ENCODE data around the gene NUDT4.
"Not testable (repeated sequence)": the region's sequence is repeated elsewhere in the genome, so short reads cannot be mapped to it uniquely, and the experiment has no call there.

The NUDT4 gene

GRCh38 chr12:93378998-93379325 is 1.2 kb downstream of the NUDT4 start:
- Histone ChIP-seq H3K36me3 (ENCODE audit: control insufficient read depth in 5 of 5, insufficient read depth in 5 of 5, low read length in 5 of 5) (no peaks in the 10 kb centered on the region), H3K9ac (ENCODE audit: low read length in 5 of 5) (peak overlapping the region; percentile 78 to 96 (median 89)), H3K27me3 (ENCODE audit: control insufficient read depth in 5 of 5, insufficient read depth in 4 of 5, low read length in 5 of 5) (no peaks in the 10 kb centered on the region), H3K27ac (ENCODE audit: low read depth, low read length) (peak overlapping the region; percentile 95), H3K9me3 (ENCODE audit: control insufficient read depth in 5 of 5, low read length in 5 of 5) (no peaks in the 10 kb centered on the region), H3K4me3 (ENCODE audit: low read depth in 1 of 5, low read length in 5 of 5) (peak overlapping the region; percentile 89 to 100 (median 93)), H3K4me1 (ENCODE audit: control insufficient read depth in 5 of 5, insufficient read depth in 5 of 5, low read length in 5 of 5) (peaks cover 5 to 78% (median 69%) of the 10 kb centered on the region in 5 donors)

GRCh38 chr12:93379326-93379980 is 1.7 kb downstream of the NUDT4 start:
- Histone ChIP-seq H3K27ac (ENCODE audit: low read depth, low read length) (peak overlapping the region; percentile 95), H3K4me1 (ENCODE audit: control insufficient read depth in 5 of 5, insufficient read depth in 5 of 5, low read length in 5 of 5) (peaks cover 5 to 73% (median 64%) of the 10 kb centered on the region in 5 donors), H3K9me3 (ENCODE audit: control insufficient read depth in 5 of 5, low read length in 5 of 5) (no peaks in the 10 kb centered on the region), H3K36me3 (ENCODE audit: control insufficient read depth in 5 of 5, insufficient read depth in 5 of 5, low read length in 5 of 5) (no peaks in the 10 kb centered on the region), H3K9ac (ENCODE audit: low read length in 5 of 5) (peak overlapping the region; percentile 78 to 96 (median 89)), H3K27me3 (ENCODE audit: control insufficient read depth in 5 of 5, insufficient read depth in 4 of 5, low read length in 5 of 5) (no peaks in the 10 kb centered on the region), H3K4me3 (ENCODE audit: low read depth in 1 of 5, low read length in 5 of 5) (peak overlapping the region; percentile 89 to 100 (median 93))

GRCh38 chr12:93379981-93380361 is 2.2 kb downstream of the NUDT4 start:
- peak overlapping the region; percentile 89 to 100 (median 93) for H3K4me3 ChIP-seq (ENCODE audit: low read depth in 1 of 5, low read length in 5 of 5)
- H3K9ac ChIP-seq (ENCODE audit: low read length in 5 of 5) = peak overlapping the region; percentile 78 to 96 (median 89)
- no peaks in the 10 kb centered on the region for H3K27me3 ChIP-seq (ENCODE audit: control insufficient read depth in 5 of 5, insufficient read depth in 4 of 5, low read length in 5 of 5)
- H3K27ac ChIP-seq (ENCODE audit: low read depth, low read length) = peak overlapping the region; percentile 95
- H3K36me3 ChIP-seq (ENCODE audit: control insufficient read depth in 5 of 5, insufficient read depth in 5 of 5, low read length in 5 of 5) = no peaks in the 10 kb centered on the region
- H3K9me3 ChIP-seq (ENCODE audit: control insufficient read depth in 5 of 5, low read length in 5 of 5) = no peaks in the 10 kb centered on the region
- peaks cover 5 to 69% (median 58%) of the 10 kb centered on the region in 5 donors for H3K4me1 ChIP-seq (ENCODE audit: control insufficient read depth in 5 of 5, insufficient read depth in 5 of 5, low read length in 5 of 5)

- peaks cover 5 to 68% (median 56%) of the 10 kb centered on the region in 5 donors for H3K4me1 ChIP-seq (ENCODE audit: control insufficient read depth in 5 of 5, insufficient read depth in 5 of 5, low read length in 5 of 5)
- H3K9ac ChIP-seq (ENCODE audit: low read length in 5 of 5) = peak overlapping the region in 4 of 5 donors; percentile 38 to 94 (median 84)
- no peaks in the 10 kb centered on the region for H3K27me3 ChIP-seq (ENCODE audit: control insufficient read depth in 5 of 5, insufficient read depth in 4 of 5, low read length in 5 of 5)
- H3K4me3 ChIP-seq (ENCODE audit: low read depth in 1 of 5, low read length in 5 of 5) = peak overlapping the region; percentile 89 to 100 (median 93)
- H3K27ac ChIP-seq (ENCODE audit: low read depth, low read length) = peak overlapping the region; percentile 95
- no peaks in the 10 kb centered on the region for H3K9me3 ChIP-seq (ENCODE audit: control insufficient read depth in 5 of 5, low read length in 5 of 5)
- H3K36me3 ChIP-seq (ENCODE audit: control insufficient read depth in 5 of 5, insufficient read depth in 5 of 5, low read length in 5 of 5) = peaks cover 0 to 5% (median 0%) of the 10 kb centered on the region in 5 donors
These were observed 2.9 kb downstream of the NUDT4 start for GRCh38 chr12:93380480-93381121.

GRCh38 chr12:93381161-93381975 is 3.6 kb downstream of the NUDT4 start:
- peaks cover 0 to 5% (median 0%) of the 10 kb centered on the region in 5 donors for H3K36me3 ChIP-seq (ENCODE audit: control insufficient read depth in 5 of 5, insufficient read depth in 5 of 5, low read length in 5 of 5)
- H3K4me3 ChIP-seq (ENCODE audit: low read depth in 1 of 5, low read length in 5 of 5) = peak overlapping the region; percentile 89 to 100 (median 93)
- H3K9me3 ChIP-seq (ENCODE audit: control insufficient read depth in 5 of 5, low read length in 5 of 5) = no peaks in the 10 kb centered on the region
- no peaks in the 10 kb centered on the region for H3K27me3 ChIP-seq (ENCODE audit: control insufficient read depth in 5 of 5, insufficient read depth in 4 of 5, low read length in 5 of 5)
- peaks cover 5 to 60% (median 48%) of the 10 kb centered on the region in 5 donors for H3K4me1 ChIP-seq (ENCODE audit: control insufficient read depth in 5 of 5, insufficient read depth in 5 of 5, low read length in 5 of 5)
- H3K9ac ChIP-seq (ENCODE audit: low read length in 5 of 5) = peak overlapping the region in 4 of 5 donors; percentile 38 to 94 (median 84)
- peak overlapping the region; percentile 95 for H3K27ac ChIP-seq (ENCODE audit: low read depth, low read length)

- H3K27me3 ChIP-seq (ENCODE audit: control insufficient read depth in 5 of 5, insufficient read depth in 4 of 5, low read length in 5 of 5); H3K36me3 ChIP-seq (ENCODE audit: control insufficient read depth in 5 of 5, insufficient read depth in 5 of 5, low read length in 5 of 5); H3K9me3 ChIP-seq (ENCODE audit: control insufficient read depth in 5 of 5, low read length in 5 of 5); H3K9ac ChIP-seq (ENCODE audit: low read length in 5 of 5): not testable (repeated sequence)
- Histone ChIP-seq H3K4me1 (ENCODE audit: control insufficient read depth in 5 of 5, insufficient read depth in 5 of 5, low read length in 5 of 5) (peaks cover 5 to 55% (median 42%) of the 10 kb centered on the region in 5 donors), H3K4me3 (ENCODE audit: low read depth in 1 of 5, low read length in 5 of 5) (peak overlapping the region in 4 of 5 donors; percentile 6 to 100 (median 94)), H3K27ac (ENCODE audit: low read depth, low read length) (peak overlapping the region; percentile 95)
These were observed 4.3 kb downstream of the NUDT4 start for GRCh38 chr12:93381976-93382437.

GRCh38 chr12:93387780-93388179 is 10.1 kb downstream of the NUDT4 start:
- Histone ChIP-seq H3K4me1 (ENCODE audit: control insufficient read depth in 5 of 5, insufficient read depth in 5 of 5, low read length in 5 of 5) (peaks cover 0 to 31% (median 8%) of the 10 kb centered on the region in 5 donors), H3K4me3 (ENCODE audit: low read depth in 1 of 5, low read length in 5 of 5) (no peak overlapping the region), H3K27ac (ENCODE audit: low read depth, low read length) (no peak overlapping the region), H3K27me3 (ENCODE audit: control insufficient read depth in 5 of 5, insufficient read depth in 4 of 5, low read length in 5 of 5) (no peaks in the 10 kb centered on the region), H3K36me3 (ENCODE audit: control insufficient read depth in 5 of 5, insufficient read depth in 5 of 5, low read length in 5 of 5) (peaks cover 0 to 9% (median 0%) of the 10 kb centered on the region in 5 donors), H3K9me3 (ENCODE audit: control insufficient read depth in 5 of 5, low read length in 5 of 5) (no peaks in the 10 kb centered on the region), H3K9ac (ENCODE audit: low read length in 5 of 5) (no peak overlapping the region)

GRCh38 chr12:93390031-93390430 is 12.3 kb downstream of the NUDT4 start:
- H3K4me3 ChIP-seq (ENCODE audit: low read depth in 1 of 5, low read length in 5 of 5) = no peak overlapping the region
- peaks cover 0 to 9% (median 0%) of the 10 kb centered on the region in 5 donors for H3K36me3 ChIP-seq (ENCODE audit: control insufficient read depth in 5 of 5, insufficient read depth in 5 of 5, low read length in 5 of 5)
- no peak overlapping the region for H3K9ac ChIP-seq (ENCODE audit: low read length in 5 of 5)
- peaks cover 0 to 27% (median 2%) of the 10 kb centered on the region in 5 donors for H3K4me1 ChIP-seq (ENCODE audit: control insufficient read depth in 5 of 5, insufficient read depth in 5 of 5, low read length in 5 of 5)
- no peak overlapping the region for H3K27ac ChIP-seq (ENCODE audit: low read depth, low read length)
- no peaks in the 10 kb centered on the region for H3K27me3 ChIP-seq (ENCODE audit: control insufficient read depth in 5 of 5, insufficient read depth in 4 of 5, low read length in 5 of 5)
- no peaks in the 10 kb centered on the region for H3K9me3 ChIP-seq (ENCODE audit: control insufficient read depth in 5 of 5, low read length in 5 of 5)

GRCh38 chr12:93390549-93391297 is 13.0 kb downstream of the NUDT4 start:
- Histone ChIP-seq H3K9me3 (ENCODE audit: control insufficient read depth in 5 of 5, low read length in 5 of 5) (no peaks in the 10 kb centered on the region), H3K27ac (ENCODE audit: low read depth, low read length) (peak overlapping the region; percentile 50), H3K9ac (ENCODE audit: low read length in 5 of 5) (no peak overlapping the region), H3K36me3 (ENCODE audit: control insufficient read depth in 5 of 5, insufficient read depth in 5 of 5, low read length in 5 of 5) (peaks cover 0 to 5% (median 0%) of the 10 kb centered on the region in 5 donors), H3K4me3 (ENCODE audit: low read depth in 1 of 5, low read length in 5 of 5) (no peak overlapping the region), H3K4me1 (ENCODE audit: control insufficient read depth in 5 of 5, insufficient read depth in 5 of 5, low read length in 5 of 5) (peaks cover 0 to 22% (median 2%) of the 10 kb centered on the region in 5 donors), H3K27me3 (ENCODE audit: control insufficient read depth in 5 of 5, insufficient read depth in 4 of 5, low read length in 5 of 5) (no peaks in the 10 kb centered on the region)
